Stimulated activated naive B cell treated with anti-CD40 and anti-IgM and Interleukin-4, amounts not matched to agents 10 μg/mL and 1 μg/mL and 100 μg/mL, for 72 hours (primary cell): Measurements from ENCODE around the gene TRAF3IP1.
"Not testable (repeated sequence)": the region's sequence is repeated elsewhere in the genome, so short reads cannot be mapped to it uniquely, and the experiment has no call there.

Source experiments
- ATAC-seq, 2 donors: fragments of 150-1000 bp; cut with Tn5 transposase; replicated peaks; 2 replicates each; pipeline ENCODE4 v1.10.0; 2021; ENCODE audit warnings: moderate library complexity in 1 of 2
- DNase-seq: peaks from one replicate; pipeline ENCODE4 v3.0.0; 2021
- H3K27ac Mint-ChIP-seq: one replicate; pipeline ENCODE4 v1.8.0; 2022; ENCODE audit warnings: mild to moderate bottlenecking, mixed read lengths
- H3K27me3 Mint-ChIP-seq, 2 donors: one replicate each; pipeline ENCODE4 v1.8.0; 2022; ENCODE audit warnings: mixed read lengths in 2 of 2
- H3K36me3 Mint-ChIP-seq, 2 donors: one replicate each; pipeline ENCODE4 v1.8.0; 2022; ENCODE audit warnings: mixed read lengths in 2 of 2, mild to moderate bottlenecking in 1 of 2
- H3K4me1 Mint-ChIP-seq, 2 donors: one replicate each; pipeline ENCODE4 v1.8.0; 2022; ENCODE audit warnings: mixed read lengths in 2 of 2, mild to moderate bottlenecking in 1 of 2
- H3K4me3 Mint-ChIP-seq, 2 donors: one replicate each; pipeline ENCODE4 v1.8.0; 2022; ENCODE audit warnings: mild to moderate bottlenecking in 2 of 2, mixed read lengths in 2 of 2, moderate library complexity in 1 of 2
- H3K9me3 Mint-ChIP-seq, 2 donors: one replicate each; pipeline ENCODE4 v1.8.0; 2022; ENCODE audit warnings: mixed read lengths in 2 of 2, mild to moderate bottlenecking in 1 of 2

TRAF3IP1 gene

DNA sequence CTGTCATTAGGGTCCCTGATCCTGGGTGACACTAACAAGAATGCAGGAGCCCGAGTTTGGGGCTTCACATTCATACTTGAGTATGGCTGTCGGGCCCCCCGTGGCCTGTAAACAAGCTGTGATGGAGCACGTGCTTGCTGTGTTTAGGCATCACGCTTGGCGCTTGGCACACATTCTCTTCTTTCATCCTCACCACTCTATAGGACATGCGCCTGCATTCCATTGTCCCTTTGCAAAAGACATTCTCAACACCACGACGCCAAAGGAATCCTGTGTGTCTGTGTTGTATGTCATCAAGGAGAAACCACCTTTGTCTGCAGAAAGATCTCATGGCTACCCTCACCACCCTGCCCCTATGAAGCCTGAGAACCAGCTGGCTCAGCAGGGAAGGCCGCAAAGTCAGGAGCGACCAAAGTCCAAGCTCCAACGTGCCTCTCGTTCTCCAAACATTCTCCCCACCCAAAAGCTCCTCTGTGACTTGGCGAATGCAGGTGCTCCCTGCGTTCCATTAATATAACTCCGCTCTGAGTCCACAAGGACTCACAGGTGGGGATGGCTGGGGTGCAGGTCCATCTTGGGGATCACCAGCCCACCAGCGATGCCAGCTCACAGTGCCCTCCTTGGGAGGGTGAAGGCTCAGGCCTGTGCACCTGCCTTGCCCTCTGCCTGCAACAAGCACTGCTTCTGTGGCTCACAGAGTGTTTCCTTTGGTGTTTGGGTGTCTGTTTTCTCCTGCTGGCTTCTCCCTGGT lies 25.8 kb upstream of the TRAF3IP1 start:
- peaks cover 7 to 12% of the 10 kb centered on the region in 2 donors for H3K4me1 Mint-ChIP-seq
- no peak overlapping the region for H3K4me3 Mint-ChIP-seq

DNA sequence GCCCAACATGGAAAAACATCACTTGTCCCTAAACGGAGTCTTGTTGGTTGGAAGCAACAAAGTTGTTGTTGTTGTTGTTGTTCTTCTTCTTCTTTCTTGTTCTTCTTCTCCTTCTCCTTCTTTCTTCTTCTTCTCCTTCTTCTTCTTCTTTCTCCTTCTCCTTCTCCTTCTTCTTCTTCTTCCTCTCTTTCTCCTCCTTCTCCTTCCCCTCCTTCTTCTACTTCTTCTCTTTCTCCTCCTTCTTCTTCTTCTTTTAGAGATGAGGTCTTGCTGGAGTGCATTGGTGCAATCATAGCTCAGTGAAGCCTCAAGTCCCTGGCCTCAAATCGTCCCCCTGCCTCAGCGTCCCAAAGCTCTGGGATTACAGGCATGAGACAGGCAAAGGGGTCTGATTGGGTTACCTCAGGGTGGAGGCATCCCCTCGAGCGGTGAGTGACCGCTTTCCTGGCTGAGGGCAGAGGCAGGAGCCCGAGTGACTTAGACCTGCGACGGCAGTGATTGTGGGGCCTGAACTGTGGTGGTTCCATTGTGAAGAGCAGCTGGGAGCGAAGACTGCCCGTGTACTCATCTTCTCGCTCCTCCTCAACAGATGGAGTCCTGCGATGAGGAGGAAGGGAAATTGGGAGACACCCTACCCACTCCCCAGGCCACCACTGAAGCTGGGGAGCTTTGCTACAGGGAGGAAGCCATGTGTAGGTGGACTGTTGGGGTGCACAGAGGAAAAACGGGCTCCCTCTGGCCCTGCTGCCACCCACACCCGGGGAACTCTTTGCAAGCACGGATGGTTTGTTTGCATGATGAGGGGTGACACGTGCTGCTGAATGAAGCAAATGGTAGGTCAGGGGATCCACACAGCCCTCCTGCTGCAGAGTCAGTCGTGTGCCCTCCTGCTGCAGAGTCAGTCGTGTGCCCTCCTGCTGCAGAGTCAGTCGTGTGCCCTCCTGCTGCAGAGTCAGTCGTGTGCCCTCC lies 24.9 kb upstream of the TRAF3IP1 start:
- no peaks in the 10 kb centered on the region for H3K9me3 Mint-ChIP-seq
- no peak overlapping the region for H3K27ac Mint-ChIP-seq
- peaks cover 9 to 24% of the 10 kb centered on the region in 2 donors for H3K27me3 Mint-ChIP-seq
- no peaks in the 10 kb centered on the region for H3K36me3 Mint-ChIP-seq
- DNase-seq (no peak), ATAC-seq (no peak)
- peaks cover 0 to 3% of the 10 kb centered on the region in 2 donors for H3K4me1 Mint-ChIP-seq
- H3K4me3 Mint-ChIP-seq: no peak overlapping the region

More for the DNA sequence above, 25.8 kb upstream of the TRAF3IP1 start:
- ATAC-seq: no peak
- H3K27ac Mint-ChIP-seq: no peak overlapping the region
- DNase-seq: no peak
- H3K9me3 Mint-ChIP-seq: no peaks in the 10 kb centered on the region
- H3K27me3 Mint-ChIP-seq: peaks cover 6 to 18% of the 10 kb centered on the region in 2 donors
- H3K36me3 Mint-ChIP-seq: no peaks in the 10 kb centered on the region

DNA sequence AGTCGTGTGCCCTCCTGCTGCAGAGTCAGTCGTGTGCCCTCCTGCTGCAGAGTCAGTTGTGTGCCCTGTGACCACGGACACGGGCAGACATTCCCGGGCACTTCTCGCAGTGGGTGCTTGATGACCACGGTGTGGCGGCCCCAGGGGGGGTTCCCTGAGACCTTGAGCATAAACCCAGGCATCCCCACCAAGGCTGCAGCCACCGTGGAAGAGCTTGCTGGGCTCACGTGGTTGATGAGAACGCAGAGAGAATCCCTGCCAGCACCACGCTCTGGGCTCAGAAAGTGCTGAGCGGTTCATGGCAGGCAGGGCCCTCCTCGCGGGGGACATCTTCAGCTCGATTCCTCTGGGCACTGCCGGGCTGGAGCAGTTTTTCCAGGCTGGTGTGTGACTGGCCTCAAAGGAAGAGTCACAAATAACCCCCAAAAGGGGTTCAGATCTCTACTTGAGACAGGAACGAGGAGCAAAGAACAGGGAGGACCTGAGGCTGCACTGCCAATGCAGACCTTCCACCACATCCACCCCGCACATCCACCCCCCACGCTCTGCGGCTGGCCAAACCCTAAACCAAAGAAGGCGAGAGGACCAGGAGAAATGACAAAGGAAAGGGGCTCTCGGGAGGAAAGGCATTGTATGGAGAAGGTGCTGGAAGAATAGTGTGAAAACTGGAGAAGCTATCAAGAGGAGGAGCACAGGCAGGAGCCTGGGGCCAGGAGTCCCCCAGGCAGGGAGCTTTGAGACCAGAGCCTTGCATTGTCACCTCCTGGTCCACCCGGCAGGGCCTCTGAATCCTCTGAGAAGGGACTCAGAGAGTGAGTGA lies 23.5 kb upstream of the TRAF3IP1 start:
- Mint-ChIP-seq H3K9me3 (no peaks in the 10 kb centered on the region), H3K27ac (no peak overlapping the region), H3K36me3 (no peaks in the 10 kb centered on the region), H3K4me3 (no peak overlapping the region), H3K4me1 (no peaks in the 10 kb centered on the region), H3K27me3 (peaks cover 11 to 28% of the 10 kb centered on the region in 2 donors)
- DNase-seq (no peak), ATAC-seq (no peak)

DNA sequence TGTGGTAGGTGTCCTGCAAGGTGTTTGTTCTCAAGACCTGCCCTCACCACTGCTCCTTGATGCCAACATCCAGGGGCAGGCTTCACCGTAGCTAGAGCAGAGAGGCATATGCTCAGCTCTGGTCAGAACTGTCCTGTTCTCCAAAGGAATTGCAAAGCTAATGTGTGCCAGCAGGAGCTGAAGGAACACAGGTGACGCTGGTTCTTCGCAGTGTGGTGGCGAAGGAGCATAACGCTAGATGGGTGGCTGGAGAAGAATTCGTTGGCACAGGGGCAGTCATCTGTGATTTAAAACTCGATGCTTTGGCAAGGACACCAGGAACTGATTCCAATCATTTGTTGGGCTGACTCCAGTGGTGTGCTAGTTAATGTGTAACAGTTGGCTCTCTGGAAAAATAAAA lies 20.5 kb upstream of the TRAF3IP1 start:
- Mint-ChIP-seq H3K36me3 (no peaks in the 10 kb centered on the region), H3K4me1 (no peaks in the 10 kb centered on the region), H3K27ac (no peak overlapping the region), H3K27me3 (peaks cover 23 to 28% of the 10 kb centered on the region in 2 donors), H3K9me3 (no peaks in the 10 kb centered on the region), H3K4me3 (no peak overlapping the region)
- ATAC-seq (no peak), DNase-seq (no peak)

DNA sequence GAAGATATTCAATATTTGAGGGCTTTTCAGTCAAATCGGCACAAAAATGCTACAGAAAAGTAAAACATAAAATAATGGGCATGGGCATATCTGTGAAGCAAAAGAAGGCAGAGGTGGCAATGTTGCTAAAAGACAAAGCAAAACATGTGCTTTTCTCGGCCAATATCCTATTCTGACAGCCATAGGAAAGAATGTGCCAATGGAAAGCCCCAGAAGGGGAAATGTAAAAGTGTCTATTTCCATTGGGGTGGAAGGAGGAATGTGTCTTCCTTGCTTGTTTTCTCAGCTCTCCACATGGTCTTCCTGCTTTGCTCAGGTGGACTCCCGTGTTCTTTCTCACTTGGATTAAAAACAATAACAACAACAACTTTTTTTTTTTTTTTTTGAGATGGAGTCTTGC lies 18.2 kb upstream of the TRAF3IP1 start:
- Mint-ChIP-seq H3K27me3 (peaks cover 14 to 20% of the 10 kb centered on the region in 2 donors), H3K4me3 (no peak overlapping the region), H3K4me1 (peaks cover 0 to 3% of the 10 kb centered on the region in 2 donors), H3K36me3 (no peaks in the 10 kb centered on the region), H3K27ac (no peak overlapping the region), H3K9me3 (no peaks in the 10 kb centered on the region)
- ATAC-seq: no peak
- no peak for DNase-seq

DNA sequence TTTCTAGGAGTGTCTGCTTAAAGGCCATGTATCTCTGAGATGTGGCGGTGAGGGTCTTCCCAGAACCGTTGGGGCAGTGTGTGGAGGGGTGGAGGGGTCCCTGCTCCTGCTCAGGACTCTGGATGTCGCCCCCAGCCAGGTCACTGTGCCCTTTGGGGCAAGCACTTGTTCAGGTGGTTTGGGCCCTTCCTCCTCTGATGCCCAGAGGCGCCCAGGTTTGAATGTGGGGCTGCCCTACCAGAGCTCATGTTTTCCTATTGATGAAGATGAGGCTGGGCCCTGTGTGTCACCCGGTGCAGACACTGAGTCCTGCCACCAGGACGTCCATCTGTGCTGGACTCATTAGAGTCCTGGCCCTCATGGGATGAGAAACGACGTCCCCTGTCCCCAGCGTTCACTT lies 17.6 kb upstream of the TRAF3IP1 start:
- Mint-ChIP-seq H3K27ac (no peak overlapping the region), H3K27me3 (peaks cover 10 to 17% of the 10 kb centered on the region in 2 donors), H3K36me3 (no peaks in the 10 kb centered on the region), H3K4me3 (no peak overlapping the region), H3K9me3 (no peaks in the 10 kb centered on the region), H3K4me1 (peaks cover 0 to 3% of the 10 kb centered on the region in 2 donors)
- ATAC-seq (no peak), DNase-seq (no peak)

DNA sequence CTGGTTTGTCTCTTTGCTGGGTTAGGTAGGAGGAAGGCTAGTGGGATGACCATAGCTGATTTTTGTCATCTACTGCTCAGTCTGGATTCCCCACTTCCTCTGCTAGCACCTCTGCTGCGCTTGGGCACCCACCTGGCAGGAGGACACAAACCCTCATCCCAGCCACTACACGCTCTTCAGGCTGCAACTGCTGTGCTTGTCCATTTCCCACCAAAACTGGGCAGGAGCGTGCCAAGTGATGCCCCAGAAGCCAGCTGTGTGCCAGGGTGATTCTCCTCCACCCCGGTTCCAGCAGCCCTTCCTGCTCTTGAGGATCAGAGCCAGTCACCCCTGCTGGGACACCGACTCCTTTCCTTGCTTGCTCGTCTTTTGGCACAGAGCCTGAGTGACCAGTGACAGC lies 16.2 kb upstream of the TRAF3IP1 start:
- Mint-ChIP-seq H3K27ac (no peak overlapping the region), H3K36me3 (no peaks in the 10 kb centered on the region), H3K4me3 (no peak overlapping the region), H3K27me3 (peaks cover 10 to 19% of the 10 kb centered on the region in 2 donors), H3K9me3 (no peaks in the 10 kb centered on the region), H3K4me1 (peaks cover 0 to 3% of the 10 kb centered on the region in 2 donors)
- no peak for DNase-seq
- no peak for ATAC-seq

DNA sequence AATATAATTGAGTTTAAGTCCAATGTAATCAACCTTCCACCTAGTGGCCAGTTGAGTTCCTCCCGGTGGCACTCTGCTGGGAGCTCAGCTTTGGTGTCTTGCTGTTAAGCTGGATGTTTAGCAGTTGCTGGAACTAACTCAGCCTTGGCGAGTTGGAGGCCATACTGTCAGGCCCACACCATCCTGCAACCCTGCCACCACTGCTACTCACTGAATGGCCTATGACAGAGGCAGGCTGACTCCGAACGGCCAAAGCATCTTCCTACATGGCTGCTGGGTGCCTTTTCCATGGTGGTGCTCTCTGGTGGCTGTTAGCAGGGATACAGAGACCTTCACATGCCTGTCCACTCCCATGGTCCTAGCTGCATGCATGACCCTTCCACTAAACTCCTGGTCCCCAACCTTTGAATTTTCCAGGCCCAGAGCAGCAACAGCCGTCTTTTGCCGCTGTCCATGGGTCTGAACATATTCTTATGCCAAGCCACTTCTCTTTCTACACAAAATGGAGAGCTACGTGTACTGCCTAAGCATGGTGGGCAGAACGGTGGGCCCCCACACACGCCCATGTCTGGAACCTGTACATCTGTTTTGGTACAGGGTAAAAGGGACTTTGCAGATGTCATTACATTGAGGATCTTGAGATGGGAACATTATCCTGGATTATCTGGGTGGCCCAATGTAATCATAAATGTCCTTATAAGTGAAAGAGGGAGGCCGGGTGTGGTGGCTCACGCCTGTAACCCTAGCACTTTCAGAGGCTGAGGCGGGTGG lies 15.0 kb upstream of the TRAF3IP1 start:
- H3K27me3 Mint-ChIP-seq: peaks cover 8 to 19% of the 10 kb centered on the region in 2 donors
- DNase-seq: no peak
- H3K4me3 Mint-ChIP-seq: no peak overlapping the region
- no peaks in the 10 kb centered on the region for H3K36me3 Mint-ChIP-seq
- H3K9me3 Mint-ChIP-seq: no peaks in the 10 kb centered on the region
- H3K4me1 Mint-ChIP-seq: peaks cover 0 to 3% of the 10 kb centered on the region in 2 donors
- H3K27ac Mint-ChIP-seq: no peak overlapping the region
- ATAC-seq: no peak

DNA sequence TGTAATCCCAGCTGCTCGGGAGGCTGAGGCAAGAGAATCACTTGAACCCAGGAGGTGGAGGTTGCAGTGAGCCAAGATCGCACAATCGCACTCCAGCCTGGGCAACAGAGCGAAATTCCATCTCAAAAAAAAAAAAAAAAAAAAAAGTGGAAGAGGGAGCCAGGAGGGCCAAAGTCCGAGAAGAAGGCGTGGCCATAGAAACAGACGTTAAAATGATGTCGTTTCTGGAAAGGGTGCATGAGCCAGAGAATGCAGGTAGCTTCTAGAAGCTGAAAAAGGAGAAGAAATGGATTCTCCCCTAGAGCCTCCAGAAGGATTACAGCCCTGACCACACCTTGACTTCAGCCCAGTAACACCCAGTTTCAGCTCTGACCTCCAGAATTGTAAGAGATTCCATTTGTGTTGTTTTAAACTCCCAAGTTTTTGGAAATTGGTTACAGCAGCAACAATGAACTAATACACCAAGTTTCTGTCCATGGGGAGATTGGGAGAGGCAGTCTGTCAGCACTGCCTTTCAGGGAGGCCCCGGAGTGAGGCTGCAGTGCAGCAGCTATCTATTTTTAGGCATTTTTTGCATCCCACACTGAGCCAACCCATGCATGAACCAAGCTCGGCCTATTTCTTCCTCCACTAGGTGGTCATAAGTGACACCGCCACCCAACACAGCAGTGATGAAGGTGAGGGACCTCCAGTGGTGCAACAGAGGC lies 14.2 kb upstream of the TRAF3IP1 start:
- Mint-ChIP-seq H3K27ac (no peak overlapping the region), H3K4me3 (no peak overlapping the region), H3K27me3 (peaks cover 6 to 16% of the 10 kb centered on the region in 2 donors), H3K36me3 (no peaks in the 10 kb centered on the region), H3K9me3 (no peaks in the 10 kb centered on the region), H3K4me1 (peaks cover 0 to 3% of the 10 kb centered on the region in 2 donors)
- no peak for ATAC-seq
- no peak for DNase-seq

DNA sequence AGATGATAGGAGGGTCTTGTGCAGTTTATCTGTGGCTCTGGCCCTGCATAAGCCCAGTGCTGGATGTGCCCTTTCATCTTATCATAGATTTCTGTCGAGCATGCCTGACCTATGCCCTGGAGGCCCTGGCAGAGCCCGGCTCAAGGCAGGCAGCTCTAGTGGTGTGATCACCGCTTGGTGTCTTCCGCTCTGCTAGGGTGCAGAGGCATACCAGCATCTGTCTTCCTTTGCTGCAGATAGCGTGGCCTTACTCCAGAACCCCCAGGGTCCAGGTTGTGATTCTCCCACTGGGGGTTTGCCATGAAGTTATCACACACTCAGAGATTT lies 13.7 kb upstream of the TRAF3IP1 start:
- no peaks in the 10 kb centered on the region for H3K36me3 Mint-ChIP-seq
- no peaks in the 10 kb centered on the region for H3K9me3 Mint-ChIP-seq
- H3K4me3 Mint-ChIP-seq: no peak overlapping the region
- H3K27me3 Mint-ChIP-seq: peaks cover 6 to 16% of the 10 kb centered on the region in 2 donors
- ATAC-seq (no peak), DNase-seq (no peak)
- H3K27ac Mint-ChIP-seq: no peak overlapping the region
- peaks cover 0 to 3% of the 10 kb centered on the region in 2 donors for H3K4me1 Mint-ChIP-seq

DNA sequence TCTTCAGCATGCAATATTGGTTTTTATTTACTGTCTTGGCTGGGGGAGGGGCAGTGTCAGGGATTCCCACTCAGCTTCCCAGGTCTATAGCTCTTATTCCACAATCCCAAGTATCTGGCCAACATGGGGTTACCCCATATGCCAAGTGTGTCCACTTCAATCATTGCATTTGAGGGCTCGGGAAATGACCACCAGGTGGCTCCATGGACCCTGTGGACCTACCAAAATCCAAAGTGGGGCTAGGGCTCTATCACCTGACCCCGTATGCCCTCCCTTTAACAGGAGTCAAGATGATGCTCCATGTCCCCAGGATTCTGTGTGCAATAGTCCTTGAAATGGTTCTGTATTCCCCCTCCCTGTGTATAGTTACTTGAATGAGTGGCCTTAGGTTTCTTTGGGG lies 12.1 kb upstream of the TRAF3IP1 start:
- Mint-ChIP-seq H3K9me3 (no peaks in the 10 kb centered on the region), H3K4me1 (peaks cover 0 to 3% of the 10 kb centered on the region in 2 donors), H3K27me3 (peaks cover 6 to 12% of the 10 kb centered on the region in 2 donors), H3K27ac (no peak overlapping the region), H3K4me3 (no peak overlapping the region), H3K36me3 (no peaks in the 10 kb centered on the region)
- no peak for ATAC-seq
- no peak for DNase-seq

DNA sequence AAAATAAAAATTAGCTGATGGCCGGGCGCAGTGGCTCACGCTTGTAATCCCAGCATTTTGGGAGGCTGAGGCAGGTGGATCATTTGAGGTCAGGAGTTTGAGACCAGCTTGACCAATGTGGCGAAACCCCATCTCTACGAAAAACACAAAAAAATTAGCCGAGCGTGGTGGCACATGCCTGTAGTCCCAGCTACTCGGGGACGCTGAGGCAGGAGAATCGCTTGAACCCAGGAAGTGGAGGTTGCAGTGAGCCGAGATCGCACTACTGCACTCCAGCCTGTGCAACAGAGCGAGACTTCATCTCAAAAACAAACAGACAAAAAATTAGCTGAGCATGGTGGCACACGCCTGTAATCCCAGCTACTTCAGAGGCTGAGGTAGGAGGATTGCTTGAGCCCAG lies 9.6 kb upstream of the TRAF3IP1 start:
- not testable (repeated sequence) for H3K9me3 Mint-ChIP-seq, H3K27me3 Mint-ChIP-seq, H3K36me3 Mint-ChIP-seq, H3K4me3 Mint-ChIP-seq, H3K27ac Mint-ChIP-seq, ATAC-seq, DNase-seq, H3K4me1 Mint-ChIP-seq

DNA sequence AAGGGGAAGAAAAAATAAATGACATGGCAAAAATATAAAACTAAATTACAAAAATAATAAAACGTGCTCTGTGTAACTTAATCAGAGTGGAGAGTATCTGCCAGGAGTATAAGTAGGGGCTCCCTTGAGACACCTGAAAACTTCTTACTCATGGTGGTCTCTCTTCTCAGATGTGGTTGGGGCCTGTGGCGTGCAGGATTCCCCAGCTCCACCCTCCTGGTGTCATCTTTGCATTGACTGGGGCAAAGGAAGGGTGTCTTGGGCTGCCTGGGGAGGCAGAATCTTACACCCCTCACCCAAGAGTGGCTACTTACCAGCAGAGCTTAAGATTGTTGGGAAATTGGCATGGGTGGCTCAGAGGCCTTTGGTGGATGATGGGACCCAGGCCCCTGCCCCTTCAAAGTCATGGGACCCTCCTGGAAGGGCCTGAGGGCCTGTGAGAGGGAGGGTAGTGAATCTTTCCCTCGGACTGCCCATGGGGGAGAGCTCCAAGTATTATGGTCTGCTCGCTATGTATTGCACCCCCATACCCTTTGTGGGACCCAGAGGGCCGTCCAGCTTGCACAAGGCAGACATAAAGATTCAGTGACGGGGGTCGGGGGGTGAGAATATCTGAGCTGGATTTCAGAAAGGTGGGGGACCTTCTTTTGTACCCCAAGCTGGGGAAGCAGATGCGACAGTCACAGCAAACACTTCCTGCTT lies 6.9 kb upstream of the TRAF3IP1 start:
- DNase-seq (no peak), ATAC-seq (no peak)
- Mint-ChIP-seq H3K27me3 (peaks cover 10 to 30% of the 10 kb centered on the region in 2 donors), H3K36me3 (no peaks in the 10 kb centered on the region), H3K4me3 (no peak overlapping the region), H3K4me1 (no peaks in the 10 kb centered on the region), H3K9me3 (no peaks in the 10 kb centered on the region), H3K27ac (no peak overlapping the region)
